Tibial nerve (tissue), 4 donors: ENCODE measurements around the gene ZFYVE19.

Source experiments
- EP300 ChIP-seq, 2 donors: sonication (generic); formaldehyde crosslinking; IDR thresholded peaks; one replicate each; pipeline ENCODE4 v1.6.1; 2017; ENCODE audit warnings: antibody characterized with exemption in 2 of 2, mild to moderate bottlenecking in 1 of 2
- POLR2A ChIP-seq, 2 donors: fragments of 450-650 bp; IDR thresholded peaks; one replicate each; pipeline ENCODE4 v1.6.1; 2017; ENCODE audit warnings: antibody characterized with exemption in 2 of 2, mild to moderate bottlenecking in 2 of 2, moderate library complexity in 2 of 2
- TF ChIP-seq, protein P1 (sequence below), 5 experiments: fragments of 200-600 bp in 3 of 5; fragments of 450-650 bp in 2 of 5; sonication (generic) in 3 of 5; IDR thresholded peaks; one replicate each; pipeline ENCODE4 v1.5.1; 2016 to 2019; ENCODE audit warnings: antibody characterized with exemption in 5 of 5, mild to moderate bottlenecking in 3 of 5, moderate library complexity in 2 of 5

- TF ChIP-seq, protein P1, sequence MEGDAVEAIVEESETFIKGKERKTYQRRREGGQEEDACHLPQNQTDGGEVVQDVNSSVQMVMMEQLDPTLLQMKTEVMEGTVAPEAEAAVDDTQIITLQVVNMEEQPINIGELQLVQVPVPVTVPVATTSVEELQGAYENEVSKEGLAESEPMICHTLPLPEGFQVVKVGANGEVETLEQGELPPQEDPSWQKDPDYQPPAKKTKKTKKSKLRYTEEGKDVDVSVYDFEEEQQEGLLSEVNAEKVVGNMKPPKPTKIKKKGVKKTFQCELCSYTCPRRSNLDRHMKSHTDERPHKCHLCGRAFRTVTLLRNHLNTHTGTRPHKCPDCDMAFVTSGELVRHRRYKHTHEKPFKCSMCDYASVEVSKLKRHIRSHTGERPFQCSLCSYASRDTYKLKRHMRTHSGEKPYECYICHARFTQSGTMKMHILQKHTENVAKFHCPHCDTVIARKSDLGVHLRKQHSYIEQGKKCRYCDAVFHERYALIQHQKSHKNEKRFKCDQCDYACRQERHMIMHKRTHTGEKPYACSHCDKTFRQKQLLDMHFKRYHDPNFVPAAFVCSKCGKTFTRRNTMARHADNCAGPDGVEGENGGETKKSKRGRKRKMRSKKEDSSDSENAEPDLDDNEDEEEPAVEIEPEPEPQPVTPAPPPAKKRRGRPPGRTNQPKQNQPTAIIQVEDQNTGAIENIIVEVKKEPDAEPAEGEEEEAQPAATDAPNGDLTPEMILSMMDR (IDR thresholded peaks at IDR 0.05), result no peak
- no peak for TF ChIP-seq POLR2A (IDR thresholded peaks at IDR 0.05)
- TF ChIP-seq EP300 (IDR thresholded peaks at IDR 0.05), result no peak
Measured at GRCh38 chr15:40830884-40831283, 24.0 kb downstream of the ZFYVE19 start.
